ENCODE data around the gene PROKR1. TPM values are rescaled to one million over a fixed set of nuclear protein-coding genes. Genes with fewer than 3 reads are reported as not detected.

PROKR1 gene
- total RNA-seq, 1 donor from 2014 or later: not detected

GRCh38 chr2:68689553-68690537 is 46.5 kb downstream of the PROKR1 start:
- Mint-ChIP-seq H3K36me3 (ENCODE audit: low read depth) (no peaks in the 10 kb centered on the region), H3K27me3 (ENCODE audit: low read depth) (peaks cover 14% of the 10 kb centered on the region), H3K9me3 (no peaks in the 10 kb centered on the region), H3K27ac (peak overlapping the region; percentile 67), H3K4me1 (ENCODE audit: low read depth) (peaks cover 20% of the 10 kb centered on the region), H3K4me3 (ENCODE audit: low read depth) (no peak overlapping the region)
- intact Hi-C loops (cut with micrococcal nuclease): loop anchor here (1.0 to 2.0 kb wide), 3 partner anchors 27 to 169 kb away; no protein-coding TSS in a partner anchor
- no peak for DNase-seq (ENCODE audit: low spot score)

- Mint-ChIP-seq H3K4me3 (ENCODE audit: low read depth) (no peak overlapping the region), H3K4me1 (ENCODE audit: low read depth) (peaks cover 20% of the 10 kb centered on the region), H3K27me3 (ENCODE audit: low read depth) (peaks cover 17% of the 10 kb centered on the region), H3K27ac (peak overlapping the region; percentile 67), H3K36me3 (ENCODE audit: low read depth) (no peaks in the 10 kb centered on the region), H3K9me3 (no peaks in the 10 kb centered on the region)
- DNase-seq (ENCODE audit: low spot score): no peak
- intact Hi-C loops (cut with micrococcal nuclease): loop anchor here (1.0 to 2.0 kb wide), 3 partner anchors 26 to 170 kb away; no protein-coding TSS in a partner anchor
Observed at GRCh38 chr2:68690851-68691250, 47.5 kb downstream of the PROKR1 start.

- H3K4me3 Mint-ChIP-seq (ENCODE audit: low read depth): no peak overlapping the region
- DNase-seq (ENCODE audit: low spot score): no peak
- intact Hi-C loops (cut with micrococcal nuclease): no loop called here
- H3K4me1 Mint-ChIP-seq (ENCODE audit: low read depth): peaks cover 20% of the 10 kb centered on the region
- no peaks in the 10 kb centered on the region for H3K36me3 Mint-ChIP-seq (ENCODE audit: low read depth)
- H3K27ac Mint-ChIP-seq: no peak overlapping the region
- peaks cover 21% of the 10 kb centered on the region for H3K27me3 Mint-ChIP-seq (ENCODE audit: low read depth)
- H3K9me3 Mint-ChIP-seq: peaks cover 5% of the 10 kb centered on the region
Observed at GRCh38 chr2:68692511-68692910, 49.1 kb downstream of the PROKR1 start.

DNA sequence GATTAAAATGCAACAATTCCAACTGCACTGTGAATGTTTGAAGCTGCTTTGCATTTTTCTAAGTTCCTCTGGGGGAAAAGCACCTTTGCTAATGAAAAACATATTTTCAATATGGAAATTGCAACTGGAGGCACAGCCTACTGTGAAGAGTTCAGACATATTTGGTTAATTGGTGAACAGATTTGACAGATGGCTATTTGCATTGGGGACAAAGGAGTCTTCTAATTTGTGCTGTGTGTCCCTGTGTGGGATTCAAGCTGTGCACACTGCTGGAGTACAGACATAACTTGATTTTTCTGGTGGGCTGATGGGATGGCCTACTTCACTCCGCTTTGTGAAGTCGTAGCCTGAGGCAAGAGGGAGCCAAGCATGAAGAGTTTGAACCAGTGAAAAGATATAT is 50.6 kb downstream of the PROKR1 start:
- no peaks in the 10 kb centered on the region for H3K36me3 Mint-ChIP-seq (ENCODE audit: low read depth)
- H3K4me1 Mint-ChIP-seq (ENCODE audit: low read depth): peaks cover 19% of the 10 kb centered on the region
- H3K9me3 Mint-ChIP-seq: peaks cover 5% of the 10 kb centered on the region
- intact Hi-C loops (cut with micrococcal nuclease): no loop called here
- DNase-seq (ENCODE audit: low spot score): no peak
- no peak overlapping the region for H3K27ac Mint-ChIP-seq
- peaks cover 21% of the 10 kb centered on the region for H3K27me3 Mint-ChIP-seq (ENCODE audit: low read depth)
- no peak overlapping the region for H3K4me3 Mint-ChIP-seq (ENCODE audit: low read depth)

- H3K4me3 Mint-ChIP-seq (ENCODE audit: low read depth): no peak overlapping the region
- H3K36me3 Mint-ChIP-seq (ENCODE audit: low read depth): no peaks in the 10 kb centered on the region
- H3K4me1 Mint-ChIP-seq (ENCODE audit: low read depth): peaks cover 2% of the 10 kb centered on the region
- DNase-seq (ENCODE audit: low spot score): no peak
- H3K27me3 Mint-ChIP-seq (ENCODE audit: low read depth): peaks cover 24% of the 10 kb centered on the region
- H3K27ac Mint-ChIP-seq: no peak overlapping the region
- intact Hi-C loops (cut with micrococcal nuclease): no loop called here
- peaks cover 12% of the 10 kb centered on the region for H3K9me3 Mint-ChIP-seq
Observed at GRCh38 chr2:68695971-68696370, 52.6 kb downstream of the PROKR1 start.

DNA sequence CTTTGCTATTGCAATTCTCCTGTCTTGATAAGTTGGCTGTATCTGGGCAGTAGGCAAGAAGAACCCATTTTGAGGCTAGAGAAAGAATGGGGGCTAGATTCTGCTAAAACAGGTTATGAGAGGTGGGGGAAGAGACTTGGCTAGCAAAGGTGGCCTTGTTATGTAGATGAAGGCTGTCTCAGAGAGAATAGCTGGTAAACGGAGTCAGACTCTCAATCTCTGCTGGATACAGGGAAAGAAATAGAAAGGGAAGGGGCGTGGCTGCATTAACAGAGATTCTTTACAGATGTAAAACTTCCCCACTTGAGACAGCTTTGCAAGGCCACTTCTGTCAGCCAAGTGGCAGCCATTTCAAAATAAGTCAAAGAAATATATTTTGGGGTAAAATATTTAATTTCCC is 53.2 kb downstream of the PROKR1 start:
- H3K4me1 Mint-ChIP-seq (ENCODE audit: low read depth): peaks cover 2% of the 10 kb centered on the region
- no peak overlapping the region for H3K4me3 Mint-ChIP-seq (ENCODE audit: low read depth)
- H3K27me3 Mint-ChIP-seq (ENCODE audit: low read depth): peaks cover 24% of the 10 kb centered on the region
- no peak for DNase-seq (ENCODE audit: low spot score)
- H3K9me3 Mint-ChIP-seq: peaks cover 12% of the 10 kb centered on the region
- H3K36me3 Mint-ChIP-seq (ENCODE audit: low read depth): no peaks in the 10 kb centered on the region
- intact Hi-C loops (cut with micrococcal nuclease): no loop called here
- no peak overlapping the region for H3K27ac Mint-ChIP-seq

- Mint-ChIP-seq H3K27ac (no peak overlapping the region), H3K4me3 (ENCODE audit: low read depth) (no peak overlapping the region), H3K27me3 (ENCODE audit: low read depth) (peaks cover 34% of the 10 kb centered on the region), H3K36me3 (ENCODE audit: low read depth) (no peaks in the 10 kb centered on the region), H3K4me1 (ENCODE audit: low read depth) (peaks cover 12% of the 10 kb centered on the region), H3K9me3 (peaks cover 12% of the 10 kb centered on the region)
- no peak for DNase-seq (ENCODE audit: low spot score)
- intact Hi-C loops (cut with micrococcal nuclease): no loop called here
Observed at GRCh38 chr2:68698567-68699377, 55.4 kb downstream of the PROKR1 start.

- no peaks in the 10 kb centered on the region for H3K36me3 Mint-ChIP-seq (ENCODE audit: low read depth)
- H3K4me1 Mint-ChIP-seq (ENCODE audit: low read depth): peaks cover 13% of the 10 kb centered on the region
- no peak overlapping the region for H3K27ac Mint-ChIP-seq
- intact Hi-C loops (cut with micrococcal nuclease): no loop called here
- no peak overlapping the region for H3K4me3 Mint-ChIP-seq (ENCODE audit: low read depth)
- peaks cover 12% of the 10 kb centered on the region for H3K9me3 Mint-ChIP-seq
- H3K27me3 Mint-ChIP-seq (ENCODE audit: low read depth): peaks cover 25% of the 10 kb centered on the region
- no peak for DNase-seq (ENCODE audit: low spot score)
Observed at GRCh38 chr2:68700560-68700959, 57.2 kb downstream of the PROKR1 start.

GRCh38 chr2:68706637-68707036 is 63.3 kb downstream of the PROKR1 start:
- Mint-ChIP-seq H3K27ac (no peak overlapping the region), H3K36me3 (ENCODE audit: low read depth) (no peaks in the 10 kb centered on the region), H3K4me1 (ENCODE audit: low read depth) (peaks cover 27% of the 10 kb centered on the region), H3K4me3 (ENCODE audit: low read depth) (no peak overlapping the region), H3K27me3 (ENCODE audit: low read depth) (peaks cover 30% of the 10 kb centered on the region), H3K9me3 (no peaks in the 10 kb centered on the region)
- no peak for DNase-seq (ENCODE audit: low spot score)
- intact Hi-C loops (cut with micrococcal nuclease): no loop called here

Other genes starting within 250 kb of the PROKR1 start
- gene FBXO48, start 176.3 kb upstream of the PROKR1 start, total RNA-seq: 1.3 TPM in 2 replicates
- 3.8 TPM in 2 replicates for gene APLF, start 176.0 kb upstream of the PROKR1 start, total RNA-seq
- 39.9 and 41.3 TPM in 2 replicates for gene ARHGAP25, start 91.2 kb downstream of the PROKR1 start, total RNA-seq
- gene BMP10, start 227.8 kb downstream of the PROKR1 start, total RNA-seq: not detected in 2 replicates